Hepatocyte (in vitro differentiated cells): ENCODE measurements around the gene ATP5PB. TPM values are rescaled to one million over a fixed set of nuclear protein-coding genes. Genes with fewer than 3 reads are reported as not detected.

ENCODE experiments used
- DNase-seq: peaks from one replicate; pipeline ENCODE4 v3.0.0-alpha.2; 2016; ENCODE audit warnings: low spot score
- H2AFZ ChIP-seq: fragments of 200-600 bp; sonication (generic); 2 replicates; pipeline ENCODE4 v1.6.0; 2016; ENCODE audit warnings: antibody characterized with exemption, mild to moderate bottlenecking
- H3K27ac ChIP-seq: fragments of 200-600 bp; sonication (generic); 2 replicates; pipeline ENCODE4 v1.5.1; 2016; ENCODE audit warnings: mild to moderate bottlenecking
- H3K27me3 ChIP-seq: fragments of 200-600 bp; sonication (generic); 2 replicates; pipeline ENCODE4 v1.6.1; 2016
- H3K36me3 ChIP-seq: fragments of 200-600 bp; sonication (generic); replicated peaks from 2 replicates; pipeline ENCODE4 v1.5.1; 2016; ENCODE audit warnings: low read depth; ENCODE audit not compliant: insufficient read depth
- H3K4me1 ChIP-seq: fragments of 200-600 bp; sonication (generic); 2 replicates; pipeline ENCODE4 v1.5.1; 2016; ENCODE audit warnings: mild to moderate bottlenecking, moderate library complexity; ENCODE audit not compliant: insufficient read depth
- H3K4me2 ChIP-seq: fragments of 200-600 bp; sonication (generic); 2 replicates; pipeline ENCODE4 v1.6.0; 2016
- H3K4me3 ChIP-seq: fragments of 200-600 bp; sonication (generic); 2 replicates; pipeline ENCODE4 v1.5.1; 2016; ENCODE audit warnings: mild to moderate bottlenecking
- H3K79me2 ChIP-seq: fragments of 200-600 bp; sonication (generic); 2 replicates; pipeline ENCODE4 v1.6.0; 2017; ENCODE audit warnings: mild to moderate bottlenecking
- H3K9me2 ChIP-seq: fragments of 200-600 bp; sonication (generic); replicated peaks from 2 replicates; pipeline ENCODE4 v1.6.0; 2017; ENCODE audit warnings: mild to moderate bottlenecking; ENCODE audit not compliant: insufficient read depth
- H3K9me3 ChIP-seq: fragments of 200-600 bp; sonication (generic); 2 replicates; pipeline ENCODE4 v1.5.1; 2016; ENCODE audit warnings: low read depth, mild to moderate bottlenecking
- H4K20me1 ChIP-seq: fragments of 200-600 bp; sonication (generic); 2 replicates; pipeline ENCODE4 v1.6.0; 2016; ENCODE audit warnings: mild to moderate bottlenecking; ENCODE audit not compliant: insufficient read depth, poor library complexity, severe bottlenecking
- EZH2 ChIP-seq: fragments of 200-600 bp; sonication (generic); IDR thresholded peaks from 2 replicates; pipeline ENCODE4 v1.6.1; 2016; ENCODE audit warnings: antibody characterized with exemption, mild to moderate bottlenecking, borderline replicate concordance
- EZH2phosphoT487 ChIP-seq: fragments of 200-600 bp; sonication (generic); IDR thresholded peaks from one replicate; pipeline ENCODE4 v1.6.1; 2018; ENCODE audit warnings: antibody characterized with exemption, mild to moderate bottlenecking, low read depth, moderate library complexity; ENCODE audit not compliant: unreplicated experiment, severe bottlenecking
- WGBS: methylation state at CpG from one replicate; pipeline ENCODE4 v1.1.6; 2016; ENCODE audit warnings: low lambda C conversion rate; ENCODE audit errors: missing lambda C conversion rate; 5-methylcytosine and 5-hydroxymethylcytosine counted together
- polyA plus RNA-seq: library from polyadenylated mRNA; unstranded; fragments of >200 nt; fragmentation: Nextera tagmentation; extraction: Ambion mirVana; gene quantifications from 2 replicates; pipeline ENCODE4 v1.2.1, GENCODE V29; 2016
- total RNA-seq: library from RNA; depleted of rRNA; stranded (reverse); fragments of >200 nt; gene quantifications from 2 replicates; pipeline ENCODE4 v1.2.3, GENCODE V29; 2014
- TF ChIP-seq, protein P1 (sequence below): fragments of 200-600 bp; sonication (generic); IDR thresholded peaks from 2 replicates; pipeline ENCODE4 v1.5.1; 2016; ENCODE audit warnings: antibody characterized with exemption, mild to moderate bottlenecking; ENCODE audit not compliant: poor library complexity

The ATP5PB gene
- total and polyA plus RNA-seq, 2 experiments from 2014 or later, result 309 to 320 TPM

- Histone ChIP-seq H3K27ac (no peak overlapping the region), H2AFZ (no peak overlapping the region), H3K79me2 (no peaks in the 10 kb centered on the region), H3K4me1 (no peaks in the 10 kb centered on the region), H3K36me3 (no peaks in the 10 kb centered on the region), H3K9me3 (no peaks in the 10 kb centered on the region), H3K4me2 (no peak overlapping the region), H4K20me1 (no peaks in the 10 kb centered on the region), H3K27me3 (no peaks in the 10 kb centered on the region), H3K4me3 (no peak overlapping the region), H3K9me2 (no peaks in the 10 kb centered on the region)
- TF ChIP-seq, protein P1, sequence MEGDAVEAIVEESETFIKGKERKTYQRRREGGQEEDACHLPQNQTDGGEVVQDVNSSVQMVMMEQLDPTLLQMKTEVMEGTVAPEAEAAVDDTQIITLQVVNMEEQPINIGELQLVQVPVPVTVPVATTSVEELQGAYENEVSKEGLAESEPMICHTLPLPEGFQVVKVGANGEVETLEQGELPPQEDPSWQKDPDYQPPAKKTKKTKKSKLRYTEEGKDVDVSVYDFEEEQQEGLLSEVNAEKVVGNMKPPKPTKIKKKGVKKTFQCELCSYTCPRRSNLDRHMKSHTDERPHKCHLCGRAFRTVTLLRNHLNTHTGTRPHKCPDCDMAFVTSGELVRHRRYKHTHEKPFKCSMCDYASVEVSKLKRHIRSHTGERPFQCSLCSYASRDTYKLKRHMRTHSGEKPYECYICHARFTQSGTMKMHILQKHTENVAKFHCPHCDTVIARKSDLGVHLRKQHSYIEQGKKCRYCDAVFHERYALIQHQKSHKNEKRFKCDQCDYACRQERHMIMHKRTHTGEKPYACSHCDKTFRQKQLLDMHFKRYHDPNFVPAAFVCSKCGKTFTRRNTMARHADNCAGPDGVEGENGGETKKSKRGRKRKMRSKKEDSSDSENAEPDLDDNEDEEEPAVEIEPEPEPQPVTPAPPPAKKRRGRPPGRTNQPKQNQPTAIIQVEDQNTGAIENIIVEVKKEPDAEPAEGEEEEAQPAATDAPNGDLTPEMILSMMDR, result no peak
- TF ChIP-seq EZH2, result no peak
- no peak for TF ChIP-seq EZH2phosphoT487
- no peak for DNase-seq
Observed at GRCh38 chr1:111469539-111469938, 20.3 kb downstream of the ATP5PB start.

GRCh38 chr1:111470596-111470995, 21.3 kb downstream of the ATP5PB start:
- TF ChIP-seq, protein P1, result no peak
- no peaks in the 10 kb centered on the region for H3K9me3 ChIP-seq
- no peaks in the 10 kb centered on the region for H3K27me3 ChIP-seq
- H4K20me1 ChIP-seq, result no peaks in the 10 kb centered on the region
- no peaks in the 10 kb centered on the region for H3K36me3 ChIP-seq
- H3K4me1 ChIP-seq, result no peaks in the 10 kb centered on the region
- 94% methylated on average over 5 of the region's 5 CpGs for WGBS
- H3K9me2 ChIP-seq, result no peaks in the 10 kb centered on the region
- no peaks in the 10 kb centered on the region for H3K79me2 ChIP-seq
- no peak overlapping the region for H3K4me3 ChIP-seq
- H3K4me2 ChIP-seq, result no peak overlapping the region
- H3K27ac ChIP-seq, result no peak overlapping the region
- DNase-seq, result no peak
- H2AFZ ChIP-seq, result no peak overlapping the region

- H3K27ac ChIP-seq, result no peak overlapping the region
- H3K36me3 ChIP-seq, result no peaks in the 10 kb centered on the region
- WGBS, result 89% methylated on average over 3 of the region's 3 CpGs
- no peaks in the 10 kb centered on the region for H4K20me1 ChIP-seq
- no peaks in the 10 kb centered on the region for H3K27me3 ChIP-seq
- no peak for DNase-seq
- H3K9me2 ChIP-seq, result no peaks in the 10 kb centered on the region
- no peaks in the 10 kb centered on the region for H3K9me3 ChIP-seq
- TF ChIP-seq EZH2, result no peak
- no peak for TF ChIP-seq EZH2phosphoT487
- TF ChIP-seq, protein P1, result no peak
- H3K4me1 ChIP-seq, result no peaks in the 10 kb centered on the region
- H3K4me2 ChIP-seq, result no peak overlapping the region
- no peak overlapping the region for H2AFZ ChIP-seq
- no peaks in the 10 kb centered on the region for H3K79me2 ChIP-seq
- no peak overlapping the region for H3K4me3 ChIP-seq
Observed at GRCh38 chr1:111471012-111471411, 21.7 kb downstream of the ATP5PB start.

DNA sequence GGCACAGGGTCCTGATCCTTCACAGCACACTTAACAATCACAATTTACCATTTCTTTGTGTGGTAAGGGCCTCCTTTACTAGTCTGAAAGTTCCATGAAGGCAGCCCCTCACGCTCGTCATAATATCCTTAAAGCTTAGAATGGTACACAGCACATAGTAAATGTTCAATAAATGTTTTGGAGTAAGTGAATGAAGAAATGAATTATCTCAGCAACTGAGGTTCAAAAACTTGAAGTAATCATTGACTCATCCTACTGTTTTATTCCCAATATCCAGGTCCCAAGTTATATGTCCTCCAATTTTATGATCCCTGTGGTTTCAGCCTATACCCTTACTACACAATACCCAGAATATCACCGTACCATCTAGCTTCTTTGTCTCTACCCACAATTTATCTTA, 22.3 kb downstream of the ATP5PB start:
- no peak overlapping the region for H3K27ac ChIP-seq
- H3K4me2 ChIP-seq, result no peak overlapping the region
- no peaks in the 10 kb centered on the region for H3K9me3 ChIP-seq
- H3K4me3 ChIP-seq, result no peak overlapping the region
- WGBS, result 96% methylated on average over 3 of the region's 3 CpGs
- H3K36me3 ChIP-seq, result no peaks in the 10 kb centered on the region
- H3K27me3 ChIP-seq, result no peaks in the 10 kb centered on the region
- no peaks in the 10 kb centered on the region for H3K4me1 ChIP-seq
- no peak for DNase-seq
- H4K20me1 ChIP-seq, result no peaks in the 10 kb centered on the region
- no peaks in the 10 kb centered on the region for H3K9me2 ChIP-seq
- no peaks in the 10 kb centered on the region for H3K79me2 ChIP-seq
- H2AFZ ChIP-seq, result no peak overlapping the region
- TF ChIP-seq EZH2phosphoT487 (no peak), EZH2 (no peak)
- TF ChIP-seq, protein P1, result no peak
